Spinal cord (tissue), 10 donors: Measurements from ENCODE around the gene EVX1. TPM values are rescaled to one million over a fixed set of nuclear protein-coding genes. Genes with fewer than 3 reads are reported as not detected.

Experiments used
- DNase-seq, 6 donors: peaks; one replicate each; pipeline versions ENCODE4 v3.0.0 to v3.0.0-alpha.2; 2013 to 2015; ENCODE audit warnings: low spot score in 6 of 6, low read depth in 4 of 6
- H3K27ac ChIP-seq: one replicate; pipeline ENCODE4 v1.5.1; 2013; ENCODE audit warnings: low read depth, low read length, control low read depth
- H3K27me3 ChIP-seq: one replicate; pipeline ENCODE4 v1.6.1; 2013; ENCODE audit warnings: low read length; ENCODE audit not compliant: control insufficient read depth, insufficient read depth
- H3K36me3 ChIP-seq: one replicate; pipeline ENCODE4 v1.6.1; 2013; ENCODE audit warnings: low read length; ENCODE audit not compliant: control insufficient read depth, insufficient read depth
- H3K4me1 ChIP-seq: one replicate; pipeline ENCODE4 v1.6.1; 2013; ENCODE audit warnings: low read length; ENCODE audit not compliant: control insufficient read depth, insufficient read depth
- H3K4me3 ChIP-seq: one replicate; pipeline ENCODE4 v1.5.1; 2013; ENCODE audit warnings: low read depth, low read length, control low read depth
- H3K9me3 ChIP-seq: one replicate; pipeline ENCODE4 v1.6.1; 2013; ENCODE audit warnings: low read length; ENCODE audit not compliant: control insufficient read depth, insufficient read depth
- WGBS: methylation state at CpG from one replicate; pipeline ENCODE4 v1.1.5; 2013; ENCODE audit warnings: missing lambda C conversion rate; ENCODE audit not compliant: insufficient coverage; 5-methylcytosine and 5-hydroxymethylcytosine counted together
- polyA plus RNA-seq, 2 donors: library from polyadenylated mRNA; unstranded; fragments of 120-200 nt; gene quantifications; one replicate each; pipeline ENCODE4 v1.2.1, GENCODE V29; 2013; ENCODE audit not compliant: insufficient read length in 2 of 2
- total RNA-seq, 2 donors: library from RNA; depleted of rRNA in 1 of 2; stranded (reverse); fragments of 120-200 nt in 1 of 2; fragments of >200 nt in 1 of 2; gene quantifications; one replicate each; pipeline versions ENCODE4 v1.2.3 to v1.2.4, GENCODE V29; 2013 to 2014
- donor health status: healthy.

EVX1 gene
- total and polyA plus RNA-seq, 4 donors: 0.11 to 1.3 (median 0.59) TPM; not detected in 1

DNA sequence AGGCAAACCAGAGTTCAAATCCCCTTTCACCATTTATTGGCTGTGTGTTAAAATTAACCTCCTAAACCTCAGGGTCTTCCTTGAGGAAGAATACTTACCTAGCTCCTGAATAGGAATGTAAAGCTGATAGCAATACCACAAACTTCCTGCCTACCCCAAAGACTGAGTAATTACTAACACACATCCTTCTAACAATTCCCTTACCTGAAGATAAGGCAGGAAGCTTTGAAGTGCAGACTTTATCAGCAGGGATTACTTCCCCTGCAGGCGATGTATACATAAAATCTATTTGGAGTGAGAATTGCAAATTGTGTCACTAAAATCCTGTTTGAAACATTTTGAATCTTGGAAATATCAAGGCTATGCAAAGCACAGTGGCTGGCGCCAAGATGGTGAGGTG, 21.2 kb downstream of the EVX1 start:
- Histone ChIP-seq H3K27ac (no peak overlapping the region), H3K4me3 (no peak overlapping the region), H3K4me1 (no peaks in the 10 kb centered on the region), H3K27me3 (peaks cover 2% of the 10 kb centered on the region), H3K36me3 (no peaks in the 10 kb centered on the region), H3K9me3 (no peaks in the 10 kb centered on the region)
- DNase-seq: no peak
- WGBS: 100% methylated on average over 1 of the region's 2 CpGs

GRCh38 chr7:27269455-27269854, 26.9 kb downstream of the EVX1 start:
- 71% methylated on average over 12 of the region's 14 CpGs for WGBS
- no peak overlapping the region for H3K27ac ChIP-seq
- no peaks in the 10 kb centered on the region for H3K27me3 ChIP-seq
- no peak overlapping the region for H3K4me3 ChIP-seq
- no peak for DNase-seq
- no peaks in the 10 kb centered on the region for H3K36me3 ChIP-seq
- H3K4me1 ChIP-seq: no peaks in the 10 kb centered on the region
- no peaks in the 10 kb centered on the region for H3K9me3 ChIP-seq

DNA sequence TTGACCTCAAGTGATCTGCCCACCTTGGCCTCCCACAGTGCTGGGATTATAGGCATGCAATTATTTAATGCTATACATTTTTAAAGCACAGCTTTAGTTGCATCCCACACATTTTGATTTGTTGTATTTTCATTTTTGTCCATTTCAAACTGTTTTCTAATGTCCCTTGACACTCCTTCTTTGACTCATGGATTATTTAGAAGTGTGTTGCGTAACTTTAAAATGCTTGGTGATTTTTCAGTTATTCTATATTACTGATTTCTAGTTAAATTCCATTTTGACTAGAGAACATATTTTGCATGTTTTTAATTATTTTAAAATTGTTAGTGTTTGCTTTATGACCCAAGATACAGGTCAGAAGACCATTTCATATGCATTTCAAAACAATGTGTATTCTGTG, 28.8 kb downstream of the EVX1 start:
- Histone ChIP-seq H3K4me3 (no peak overlapping the region), H3K27me3 (no peaks in the 10 kb centered on the region), H3K27ac (no peak overlapping the region), H3K4me1 (no peaks in the 10 kb centered on the region), H3K36me3 (no peaks in the 10 kb centered on the region), H3K9me3 (no peaks in the 10 kb centered on the region)
- no peak for DNase-seq
- WGBS: no CpG with 5 or more reads among the region's 1 CpG

DNA sequence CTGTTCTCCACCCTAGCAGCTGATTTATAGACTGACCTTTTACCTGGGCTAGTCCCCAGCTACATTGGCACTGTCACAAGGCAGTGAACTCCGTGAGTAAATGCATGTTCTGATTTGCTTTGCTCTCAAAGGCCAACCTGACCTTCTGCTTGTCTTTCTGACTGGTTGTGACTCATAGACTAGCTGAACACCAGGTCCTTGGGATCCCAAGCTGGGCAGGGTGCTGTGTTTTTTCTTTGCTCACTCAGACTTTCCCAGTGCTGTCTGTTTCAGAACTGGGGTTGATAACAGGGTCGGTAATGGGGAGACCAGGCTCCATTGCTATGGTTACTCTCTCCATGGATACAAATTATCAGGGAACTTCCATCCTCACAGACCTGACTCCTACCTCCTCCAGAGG, 35.0 kb downstream of the EVX1 start:
- no peak for DNase-seq
- H3K27ac ChIP-seq: no peak overlapping the region
- no peaks in the 10 kb centered on the region for H3K36me3 ChIP-seq
- 29% methylated on average over 2 of the region's 2 CpGs for WGBS
- H3K9me3 ChIP-seq: no peaks in the 10 kb centered on the region
- H3K27me3 ChIP-seq: no peaks in the 10 kb centered on the region
- H3K4me3 ChIP-seq: no peak overlapping the region
- H3K4me1 ChIP-seq: no peaks in the 10 kb centered on the region

DNA sequence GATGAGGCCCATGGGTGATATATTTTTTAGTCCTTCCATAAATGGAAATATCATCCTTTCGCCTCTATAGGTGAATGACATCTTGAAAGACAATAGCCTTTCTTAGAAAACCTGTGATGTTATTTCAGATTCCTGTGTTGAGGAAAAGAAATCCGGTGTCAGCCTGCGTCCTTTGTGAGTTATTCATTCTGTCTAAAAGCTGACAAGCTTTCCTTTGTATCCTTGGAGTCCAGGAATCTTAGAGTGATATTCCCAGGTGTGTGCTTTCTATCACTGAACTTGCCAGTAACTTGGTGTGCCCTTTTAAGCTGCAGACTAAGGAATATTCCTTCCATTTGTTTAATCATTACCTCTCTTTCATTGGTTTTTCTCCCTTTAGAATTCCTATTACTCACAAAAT, 41.0 kb downstream of the EVX1 start:
- no peaks in the 10 kb centered on the region for H3K4me1 ChIP-seq
- WGBS: 85% methylated on average over 2 of the region's 3 CpGs
- no peaks in the 10 kb centered on the region for H3K9me3 ChIP-seq
- H3K27ac ChIP-seq: no peak overlapping the region
- H3K4me3 ChIP-seq: no peak overlapping the region
- no peaks in the 10 kb centered on the region for H3K27me3 ChIP-seq
- H3K36me3 ChIP-seq: no peaks in the 10 kb centered on the region
- DNase-seq: peak in 1 of 6 donors; percentile 4

- H3K27me3 ChIP-seq: no peaks in the 10 kb centered on the region
- H3K4me1 ChIP-seq: no peaks in the 10 kb centered on the region
- no peaks in the 10 kb centered on the region for H3K9me3 ChIP-seq
- DNase-seq: peak in 1 of 6 donors; percentile 44
- H3K27ac ChIP-seq: no peak overlapping the region
- WGBS: 86% methylated on average over 1 of the region's 2 CpGs
- no peak overlapping the region for H3K4me3 ChIP-seq
- no peaks in the 10 kb centered on the region for H3K36me3 ChIP-seq
Observed at GRCh38 chr7:27295236-27295635, 52.6 kb downstream of the EVX1 start.

GRCh38 chr7:27297356-27297755, 54.8 kb downstream of the EVX1 start:
- DNase-seq: no peak
- Histone ChIP-seq H3K36me3 (no peaks in the 10 kb centered on the region), H3K27ac (no peak overlapping the region), H3K4me3 (no peak overlapping the region), H3K27me3 (no peaks in the 10 kb centered on the region), H3K9me3 (no peaks in the 10 kb centered on the region), H3K4me1 (no peaks in the 10 kb centered on the region)
- 80% methylated on average over 8 of the region's 8 CpGs for WGBS

Other genes starting within 250 kb of the EVX1 start
- gene HOXA1, start 146.8 kb upstream of the EVX1 start, total RNA-seq: 1 to 10 TPM; 1.2 to 1.4 TPM
- gene HOXA1, start 146.8 kb upstream of the EVX1 start, polyA plus RNA-seq: 1 to 10 TPM; 3.1 to 3.9 TPM
- gene HOXA2, start 140.1 kb upstream of the EVX1 start, total RNA-seq: 1 to 10 TPM; 4.4 to 8.1 TPM
- 10 to 100 TPM; 17.7 to 17.9 TPM for gene HOXA2, start 140.1 kb upstream of the EVX1 start, polyA plus RNA-seq
- 1 to 10 TPM; 1.4 to 2.5 TPM for gene HOXA4, start 112.0 kb upstream of the EVX1 start, total RNA-seq
- gene HOXA4, start 112.0 kb upstream of the EVX1 start, polyA plus RNA-seq: 10 to 100 TPM; 48.9 to 56.1 TPM
- gene HOXA5, start 99.1 kb upstream of the EVX1 start, total RNA-seq: 10 to 100 TPM; 20.6 to 32.1 TPM
- gene HOXA5, start 99.1 kb upstream of the EVX1 start, polyA plus RNA-seq: 100 to 1,000 TPM; 159 to 171 TPM
- 10 to 100 TPM; 12.5 to 20.5 TPM for gene HOXA6, start 95.0 kb upstream of the EVX1 start, total RNA-seq
- 10 to 100 TPM; 47.4 to 58.3 TPM for gene HOXA6, start 95.0 kb upstream of the EVX1 start, polyA plus RNA-seq
- 1 to 10 TPM; 6.2 to 8.8 TPM for gene HOXA3, start 90.2 kb upstream of the EVX1 start, total RNA-seq
- gene HOXA3, start 90.2 kb upstream of the EVX1 start, polyA plus RNA-seq: 10 to 100 TPM; 29.2 to 36.9 TPM
- gene HOXA7, start 86.1 kb upstream of the EVX1 start, total RNA-seq: 10 to 100 TPM in 1 of 2 donors, 1 to 10 TPM in 1; 9.6 to 12.6 TPM
- 100 to 1,000 TPM in 1 of 2 donors, 10 to 100 TPM in 1; 91.6 to 111 TPM for gene HOXA7, start 86.1 kb upstream of the EVX1 start, polyA plus RNA-seq
- gene HOXA9, start 77.3 kb upstream of the EVX1 start, total RNA-seq: 10 to 100 TPM in 1 of 2 donors, 1 to 10 TPM in 1; 1.5 to 20.4 TPM
- gene HOXA9, start 77.3 kb upstream of the EVX1 start, polyA plus RNA-seq: 1 to 10 TPM; 3.7 to 8.6 TPM
- gene HOXA10, start 68.5 kb upstream of the EVX1 start, total RNA-seq: 10 to 100 TPM in 1 of 2 donors, under 1 TPM in 1; 0.22 to 14.0 TPM
- gene HOXA10, start 68.5 kb upstream of the EVX1 start, polyA plus RNA-seq: 1 to 10 TPM in 1 of 2 donors, under 1 TPM in 1; 0.27 to 1.3 TPM
- gene HOXA11, start 57.6 kb upstream of the EVX1 start, total RNA-seq: 1 to 10 TPM in 1 of 2 donors, not detected in 1; 2.2 TPM
- under 1 TPM in 1 of 2 donors, not detected in 1; 0.27 TPM for gene HOXA11, start 57.6 kb upstream of the EVX1 start, polyA plus RNA-seq
- under 1 TPM in 1 of 2 donors, not detected in 1; 0.10 TPM for gene HOXA13, start 42.7 kb upstream of the EVX1 start, total RNA-seq
- not detected for gene HOXA13, start 42.7 kb upstream of the EVX1 start, polyA plus RNA-seq